Calu3 (cell line): ENCODE results near the gene BRD8. TPM values are rescaled to one million over a fixed set of nuclear protein-coding genes. Genes with fewer than 3 reads are reported as not detected.
A peak's percentile ranks its signal among the peaks of the same experiment; 100 is the strongest.

Experiments used
- BruUV-seq: library from RNA; stranded (reverse); fragments of 400-500 nt; replicated peaks from 2 replicates; lab custom pipeline; 2021; lab: Mats Ljungman, UMichigan
- CTCF ChIA-PET: fragments of 300-600 bp; sonication (Branson Sonifier 250); formaldehyde crosslinking; loops from one replicate; lab custom pipeline; 2022; ENCODE audit warnings: antibody characterized with exemption; lab: Charles Lee
- DNase-seq: peaks from one replicate; pipeline ENCODE4 v3.0.0; 2022
- H3K27ac Mint-ChIP-seq: one replicate; pipeline ENCODE4 v1.8.0; 2022; ENCODE audit warnings: mixed read lengths; ENCODE audit not compliant: unreplicated experiment
- H3K27me3 Mint-ChIP-seq: one replicate; pipeline ENCODE4 v1.8.0; 2022; ENCODE audit warnings: mixed read lengths; ENCODE audit not compliant: unreplicated experiment
- H3K36me3 Mint-ChIP-seq: one replicate; pipeline ENCODE4 v1.8.0; 2022; ENCODE audit warnings: mild to moderate bottlenecking, moderate library complexity, mixed read lengths; ENCODE audit not compliant: insufficient read depth, unreplicated experiment
- H3K4me1 Mint-ChIP-seq: one replicate; pipeline ENCODE4 v1.8.0; 2022; ENCODE audit warnings: mild to moderate bottlenecking, low read depth, mixed read lengths; ENCODE audit not compliant: unreplicated experiment
- H3K4me3 Mint-ChIP-seq: one replicate; pipeline ENCODE4 v1.8.0; 2022; ENCODE audit warnings: mild to moderate bottlenecking, low read depth, moderate library complexity, mixed read lengths; ENCODE audit not compliant: unreplicated experiment
- H3K9me3 Mint-ChIP-seq: one replicate; pipeline ENCODE4 v1.8.0; 2022; ENCODE audit warnings: low read depth, mixed read lengths; ENCODE audit not compliant: unreplicated experiment
- CTCF ChIP-seq: fragments of 200-600 bp; IDR thresholded peaks from one replicate; pipeline ENCODE4 v1.8.0; 2022; ENCODE audit warnings: antibody characterized with exemption; ENCODE audit not compliant: unreplicated experiment
- intact Hi-C: fragments of 100-400 bp; cut with micrococcal nuclease; formaldehyde crosslinking; loops from one replicate; pipeline ENCODE4 v1.10.0; 2022; ENCODE audit not compliant: unreplicated experiment
- total RNA-seq: library from RNA; stranded (reverse); gene quantifications from 2 replicates; pipeline ENCODE4 v1.2.3, GENCODE V29; 2022

Gene BRD8
- total RNA-seq, 1 experiment from 2014 or later: 124 TPM

DNA sequence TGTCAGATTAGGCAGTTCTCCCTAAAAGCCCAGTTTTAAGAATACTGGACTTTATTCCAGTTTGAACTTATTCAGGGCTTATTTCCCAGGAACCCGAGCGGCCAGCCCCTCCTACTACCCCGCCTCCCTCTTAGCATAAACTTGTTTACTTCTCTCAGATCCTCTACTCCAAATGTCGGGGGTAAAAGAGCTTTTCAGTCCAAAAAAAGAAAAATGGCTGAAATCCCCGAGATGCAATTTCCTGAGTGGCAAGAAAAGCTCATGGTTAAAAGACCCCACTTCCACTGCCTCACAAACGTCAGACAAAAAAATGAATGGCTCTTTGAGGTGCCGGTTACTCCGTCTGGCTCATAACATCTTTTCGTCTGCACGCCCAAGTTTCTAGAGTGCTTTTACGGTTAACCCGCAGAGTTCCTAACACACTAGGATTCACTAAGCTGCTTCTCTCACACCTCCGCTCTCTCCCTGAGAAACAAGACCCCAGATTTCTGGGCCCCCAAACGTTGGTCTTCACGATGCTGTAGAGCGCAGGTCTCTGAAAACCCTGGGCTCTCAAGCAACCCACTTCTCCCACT lies 402 bp downstream of the BRD8 start:
- H3K4me1 Mint-ChIP-seq: no peaks in the 10 kb centered on the region
- no peak for TF ChIP-seq CTCF
- H3K27me3 Mint-ChIP-seq: no peaks in the 10 kb centered on the region
- intact Hi-C loops: loop anchor here (1.0 kb wide), 1 partner anchor 35 kb away; the partner anchor contains the start of gene CDC23
- H3K9me3 Mint-ChIP-seq: no peaks in the 10 kb centered on the region
- peak; percentile 43 for DNase-seq
- CTCF ChIA-PET: interaction anchor here (0.7 kb wide), 2 partner anchors 90 to 154 kb away, joined by 3 to 4 read pairs; partner anchors contain the start of gene CDC25C
- BruUV-seq: TSS peak; percentile 73
- no peak overlapping the region for H3K4me3 Mint-ChIP-seq
- no peak overlapping the region for H3K27ac Mint-ChIP-seq
- peaks cover 21% of the 10 kb centered on the region for H3K36me3 Mint-ChIP-seq

DNA sequence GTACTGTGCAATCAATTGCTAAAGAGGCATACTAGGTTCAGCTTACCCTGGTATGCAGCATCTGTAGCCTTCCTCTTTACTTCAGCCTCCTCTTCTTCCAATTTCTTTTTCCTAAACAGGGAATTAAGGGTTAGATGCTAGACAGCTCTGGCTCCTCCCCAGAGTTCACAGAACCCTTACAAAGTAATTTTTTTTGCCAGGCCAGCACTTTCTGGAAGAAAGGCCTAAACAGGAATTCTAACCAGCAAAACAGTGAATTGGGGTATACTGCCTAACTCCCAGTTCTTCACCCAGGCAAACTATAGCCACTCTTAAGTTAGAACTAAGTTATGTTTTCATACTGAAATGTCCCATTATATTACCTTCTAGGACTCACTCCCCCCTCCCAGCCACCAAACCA lies 8.1 kb downstream of the BRD8 start:
- H3K4me3 Mint-ChIP-seq: no peak overlapping the region
- no peaks in the 10 kb centered on the region for H3K9me3 Mint-ChIP-seq
- no peak for DNase-seq
- no peaks in the 10 kb centered on the region for H3K4me1 Mint-ChIP-seq
- CTCF ChIA-PET: no interaction called here
- no peak overlapping the region for H3K27ac Mint-ChIP-seq
- BruUV-seq: no TSS peak
- no peak for TF ChIP-seq CTCF
- H3K27me3 Mint-ChIP-seq: no peaks in the 10 kb centered on the region
- intact Hi-C loops: no loop called here
- peaks cover 56% of the 10 kb centered on the region for H3K36me3 Mint-ChIP-seq

GRCh38 chr5:138169124-138169523 lies 9.3 kb downstream of the BRD8 start:
- Mint-ChIP-seq H3K4me1 (no peaks in the 10 kb centered on the region), H3K27ac (no peak overlapping the region), H3K9me3 (no peaks in the 10 kb centered on the region), H3K36me3 (peaks cover 58% of the 10 kb centered on the region), H3K4me3 (no peak overlapping the region), H3K27me3 (no peaks in the 10 kb centered on the region)
- intact Hi-C loops: no loop called here
- no peak for TF ChIP-seq CTCF
- no TSS peak for BruUV-seq
- DNase-seq: no peak
- CTCF ChIA-PET: no interaction called here

DNA sequence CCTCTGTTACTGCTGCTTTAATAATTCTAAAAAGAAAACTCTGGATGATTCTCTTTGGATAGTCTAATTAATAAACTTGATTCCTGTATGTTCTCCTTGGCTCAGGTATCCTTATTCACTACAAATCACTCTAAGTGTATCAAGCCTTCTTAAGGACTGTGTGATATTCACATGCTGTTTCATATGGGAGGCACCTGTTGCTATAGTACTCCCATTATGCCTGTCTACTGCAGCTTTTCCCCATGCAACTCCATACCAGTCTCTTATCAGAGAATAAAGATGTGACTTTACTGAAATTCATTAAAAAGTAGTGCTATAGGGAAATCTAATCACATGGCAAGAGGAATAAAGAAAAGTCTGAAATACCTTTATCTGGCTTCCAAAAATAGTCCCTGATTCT lies 14.7 kb downstream of the BRD8 start:
- no peak overlapping the region for H3K27ac Mint-ChIP-seq
- intact Hi-C loops: no loop called here
- H3K4me3 Mint-ChIP-seq: no peak overlapping the region
- CTCF ChIA-PET: no interaction called here
- no peaks in the 10 kb centered on the region for H3K27me3 Mint-ChIP-seq
- TF ChIP-seq CTCF: no peak
- BruUV-seq: no TSS peak
- no peaks in the 10 kb centered on the region for H3K9me3 Mint-ChIP-seq
- H3K36me3 Mint-ChIP-seq: peaks cover 60% of the 10 kb centered on the region
- H3K4me1 Mint-ChIP-seq: no peaks in the 10 kb centered on the region
- no peak for DNase-seq
